Endothelial cell (in vitro differentiated cells): Measurements from ENCODE around the gene UGT1A9. TPM values are rescaled to one million over a fixed set of nuclear protein-coding genes. Genes with fewer than 3 reads are reported as not detected.

Experiments used
- DNase-seq: peaks from one replicate; pipeline ENCODE4 v3.0.0; 2021; ENCODE audit warnings: low spot score
- H3K27ac Mint-ChIP-seq: one replicate; pipeline ENCODE4 v1.8.0; 2021; ENCODE audit warnings: mixed read lengths, inconsistent platforms; ENCODE audit not compliant: unreplicated experiment
- H3K27me3 Mint-ChIP-seq: one replicate; pipeline ENCODE4 v1.8.0; 2021; ENCODE audit warnings: mild to moderate bottlenecking, moderate library complexity, mixed read lengths, inconsistent platforms; ENCODE audit not compliant: unreplicated experiment
- H3K36me3 Mint-ChIP-seq: one replicate; pipeline ENCODE4 v1.8.0; 2021; ENCODE audit warnings: mild to moderate bottlenecking, low read depth, mixed read lengths, inconsistent platforms; ENCODE audit not compliant: unreplicated experiment
- H3K4me1 Mint-ChIP-seq: one replicate; pipeline ENCODE4 v1.8.0; 2021; ENCODE audit warnings: mild to moderate bottlenecking, mixed read lengths, inconsistent platforms; ENCODE audit not compliant: unreplicated experiment
- H3K4me3 Mint-ChIP-seq: one replicate; pipeline ENCODE4 v1.8.0; 2021; ENCODE audit warnings: mild to moderate bottlenecking, mixed read lengths, inconsistent platforms; ENCODE audit not compliant: unreplicated experiment
- H3K9me3 Mint-ChIP-seq: one replicate; pipeline ENCODE4 v1.8.0; 2021; ENCODE audit warnings: mixed read lengths, inconsistent platforms; ENCODE audit not compliant: unreplicated experiment
- total RNA-seq: library from RNA; stranded (reverse); fragmentation: NEBNext Ultra II Directional; extraction: Animal tissue kit (Norgen Biotek cat#: 25700); gene quantifications from one replicate; pipeline ENCODE4 v1.2.1, GENCODE V29; 2021; ENCODE audit not compliant: unreplicated experiment
- TF ChIP-seq, protein P1 (sequence below): fragments of 200-600 bp; sonication (generic); IDR thresholded peaks from one replicate; pipeline ENCODE4 v1.5.0; 2021; ENCODE audit warnings: antibody characterized with exemption; ENCODE audit not compliant: unreplicated experiment

UGT1A9 gene
- total RNA-seq, 1 donor from 2014 or later: not detected

DNA sequence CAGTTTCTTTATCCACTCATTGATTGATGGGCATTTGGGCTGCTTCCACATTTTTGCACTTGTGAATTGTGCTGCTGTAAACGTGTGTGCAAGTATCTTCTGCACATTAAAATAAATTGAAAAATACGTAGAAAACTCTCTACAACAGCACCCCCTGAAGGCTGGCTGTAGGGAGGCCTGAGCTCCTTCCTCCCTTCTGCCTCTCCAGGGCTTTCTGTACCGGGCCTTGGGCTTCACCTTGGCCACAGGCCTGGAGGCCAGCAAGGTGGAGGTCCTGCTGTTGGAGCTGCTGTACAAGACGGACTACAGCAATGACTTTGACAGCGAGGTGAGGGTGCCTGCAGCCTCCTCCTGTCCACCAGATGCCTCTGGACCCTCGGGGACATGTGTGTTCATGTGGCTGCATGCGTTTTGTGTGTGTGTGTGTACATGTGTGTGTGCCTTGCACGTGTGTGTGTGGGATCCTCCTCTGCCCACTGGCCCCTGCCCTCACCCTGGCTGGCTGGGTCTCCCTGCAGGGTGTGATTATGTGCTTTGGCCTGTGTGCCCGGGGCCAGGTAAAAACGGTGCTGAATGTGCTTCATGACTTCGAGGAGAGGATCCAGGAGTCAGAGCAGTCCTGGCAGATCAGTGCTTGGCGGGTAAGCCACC is 135.6 kb downstream of the UGT1A9 start:
- H3K36me3 Mint-ChIP-seq: no peaks in the 10 kb centered on the region
- no peak overlapping the region for H3K27ac Mint-ChIP-seq
- no peak for DNase-seq
- no peaks in the 10 kb centered on the region for H3K9me3 Mint-ChIP-seq
- peaks cover 6% of the 10 kb centered on the region for H3K27me3 Mint-ChIP-seq
- TF ChIP-seq, protein P1, sequence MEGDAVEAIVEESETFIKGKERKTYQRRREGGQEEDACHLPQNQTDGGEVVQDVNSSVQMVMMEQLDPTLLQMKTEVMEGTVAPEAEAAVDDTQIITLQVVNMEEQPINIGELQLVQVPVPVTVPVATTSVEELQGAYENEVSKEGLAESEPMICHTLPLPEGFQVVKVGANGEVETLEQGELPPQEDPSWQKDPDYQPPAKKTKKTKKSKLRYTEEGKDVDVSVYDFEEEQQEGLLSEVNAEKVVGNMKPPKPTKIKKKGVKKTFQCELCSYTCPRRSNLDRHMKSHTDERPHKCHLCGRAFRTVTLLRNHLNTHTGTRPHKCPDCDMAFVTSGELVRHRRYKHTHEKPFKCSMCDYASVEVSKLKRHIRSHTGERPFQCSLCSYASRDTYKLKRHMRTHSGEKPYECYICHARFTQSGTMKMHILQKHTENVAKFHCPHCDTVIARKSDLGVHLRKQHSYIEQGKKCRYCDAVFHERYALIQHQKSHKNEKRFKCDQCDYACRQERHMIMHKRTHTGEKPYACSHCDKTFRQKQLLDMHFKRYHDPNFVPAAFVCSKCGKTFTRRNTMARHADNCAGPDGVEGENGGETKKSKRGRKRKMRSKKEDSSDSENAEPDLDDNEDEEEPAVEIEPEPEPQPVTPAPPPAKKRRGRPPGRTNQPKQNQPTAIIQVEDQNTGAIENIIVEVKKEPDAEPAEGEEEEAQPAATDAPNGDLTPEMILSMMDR: no peak
- no peak overlapping the region for H3K4me3 Mint-ChIP-seq
- H3K4me1 Mint-ChIP-seq: no peaks in the 10 kb centered on the region

DNA sequence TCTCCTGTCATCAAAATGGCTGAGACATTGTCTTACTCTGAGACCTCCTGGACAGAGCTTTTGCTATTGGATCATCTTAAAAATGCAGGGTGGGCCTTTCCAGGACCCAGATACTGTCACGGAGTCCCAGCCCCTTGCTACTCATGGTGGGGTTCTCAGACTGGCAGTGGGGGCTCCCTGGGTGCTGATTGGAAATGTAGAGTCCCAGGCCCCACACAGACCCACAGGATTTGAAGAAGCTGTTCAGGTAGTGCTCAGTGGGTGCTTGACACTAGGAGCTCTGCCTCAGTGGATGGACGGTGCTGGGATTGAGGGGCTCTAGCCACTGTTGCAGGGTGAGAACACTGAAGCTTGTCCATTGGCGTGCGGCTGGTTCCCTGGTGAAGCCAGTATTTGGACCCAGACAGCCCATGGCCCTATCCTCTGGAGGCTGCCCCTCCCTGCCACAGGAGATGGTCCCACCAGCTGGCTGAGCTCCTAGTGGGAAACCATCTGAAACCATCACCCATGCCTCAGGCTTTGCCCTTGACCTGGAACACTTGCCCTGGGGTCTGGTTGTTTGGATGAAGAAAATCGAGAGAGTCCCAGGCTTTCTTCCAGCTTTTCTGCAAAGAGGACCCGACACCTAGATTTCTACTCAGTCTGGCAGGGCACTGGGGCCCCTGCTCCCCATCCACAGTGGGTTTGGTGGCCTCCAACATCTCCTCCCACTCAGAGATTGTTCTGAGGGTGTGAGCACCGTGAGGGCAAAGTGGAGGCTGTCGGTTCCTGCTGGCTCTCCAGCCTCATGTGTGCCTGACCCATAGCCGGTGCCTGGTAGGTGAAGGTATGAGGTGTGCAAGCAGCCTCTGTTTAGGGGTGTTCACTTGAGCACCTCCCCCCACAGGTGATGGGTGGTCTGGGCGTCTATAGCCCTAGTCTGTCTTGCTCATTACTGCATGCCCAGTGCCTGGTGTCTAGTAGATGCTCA is 136.6 kb downstream of the UGT1A9 start:
- Mint-ChIP-seq H3K27ac (no peak overlapping the region), H3K27me3 (peaks cover 3% of the 10 kb centered on the region), H3K9me3 (no peaks in the 10 kb centered on the region), H3K36me3 (no peaks in the 10 kb centered on the region), H3K4me1 (no peaks in the 10 kb centered on the region), H3K4me3 (no peak overlapping the region)
- DNase-seq: no peak
- TF ChIP-seq, protein P1: no peak

DNA sequence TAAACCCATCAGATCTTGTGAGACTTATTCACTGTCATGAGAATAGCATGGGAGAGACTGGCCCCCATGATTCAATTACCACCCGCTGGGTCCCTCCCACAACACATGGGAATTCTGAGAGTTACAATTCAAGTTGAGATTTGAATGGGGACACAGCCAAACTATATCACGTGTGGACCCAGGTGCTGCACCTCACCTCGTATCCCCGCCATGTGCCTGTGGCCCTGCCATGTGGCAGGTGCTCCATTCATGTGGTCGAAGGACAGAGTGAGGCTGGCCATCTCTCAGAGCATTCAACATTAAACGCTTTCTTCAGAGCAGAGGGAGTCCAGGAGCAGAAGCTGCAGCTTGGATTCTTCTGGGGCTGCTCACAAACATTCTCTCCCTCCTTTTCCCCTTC is 138.7 kb downstream of the UGT1A9 start:
- Mint-ChIP-seq H3K36me3 (no peaks in the 10 kb centered on the region), H3K4me3 (no peak overlapping the region), H3K27me3 (no peaks in the 10 kb centered on the region), H3K27ac (no peak overlapping the region), H3K9me3 (no peaks in the 10 kb centered on the region), H3K4me1 (no peaks in the 10 kb centered on the region)
- no peak for DNase-seq
- TF ChIP-seq, protein P1: no peak

DNA sequence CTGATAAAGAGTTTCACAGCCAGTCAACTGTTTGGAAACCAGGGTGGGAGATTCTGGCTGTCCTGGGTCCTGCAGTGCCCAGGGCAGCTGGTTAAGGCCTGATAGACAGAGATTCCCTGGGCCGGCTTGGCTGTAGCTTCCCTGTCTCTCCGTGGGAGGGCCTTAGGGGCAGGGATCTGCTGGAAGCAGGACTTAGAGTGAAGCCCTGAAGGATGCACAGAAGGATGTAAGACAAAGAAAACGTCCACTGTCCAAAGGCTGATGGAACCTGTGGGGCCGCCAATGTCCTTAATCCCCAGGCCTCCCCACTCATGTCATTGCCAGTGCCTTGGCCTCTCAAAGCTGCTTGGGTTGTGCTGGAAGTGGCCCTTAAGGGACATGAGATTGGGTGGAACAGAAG is 139.4 kb downstream of the UGT1A9 start:
- H3K4me3 Mint-ChIP-seq: no peak overlapping the region
- DNase-seq: no peak
- no peaks in the 10 kb centered on the region for H3K4me1 Mint-ChIP-seq
- H3K27ac Mint-ChIP-seq: no peak overlapping the region
- H3K36me3 Mint-ChIP-seq: no peaks in the 10 kb centered on the region
- TF ChIP-seq, protein P1: no peak
- no peaks in the 10 kb centered on the region for H3K9me3 Mint-ChIP-seq
- no peaks in the 10 kb centered on the region for H3K27me3 Mint-ChIP-seq

DNA sequence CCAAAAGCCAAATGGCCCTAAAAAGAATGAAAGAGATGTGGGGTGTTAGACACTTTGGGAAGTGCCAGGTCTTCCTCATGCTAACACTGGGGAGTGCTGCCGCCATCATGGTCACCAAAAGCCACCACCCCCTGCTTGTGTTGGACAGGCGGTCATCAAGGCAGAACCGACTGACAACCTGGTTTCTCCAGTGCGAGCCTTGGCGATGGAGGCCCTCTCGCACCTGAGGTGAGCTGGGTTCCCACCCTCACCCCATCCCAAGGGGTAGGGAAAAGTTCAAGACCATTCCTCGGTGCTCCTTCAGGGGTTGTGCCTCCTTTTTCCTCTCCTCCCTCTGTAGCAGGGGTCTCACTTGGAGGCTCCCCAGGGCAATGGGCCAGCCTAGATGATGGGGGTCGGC is 140.0 kb downstream of the UGT1A9 start:
- no peaks in the 10 kb centered on the region for H3K27me3 Mint-ChIP-seq
- no peaks in the 10 kb centered on the region for H3K9me3 Mint-ChIP-seq
- no peaks in the 10 kb centered on the region for H3K4me1 Mint-ChIP-seq
- H3K27ac Mint-ChIP-seq: no peak overlapping the region
- no peak overlapping the region for H3K4me3 Mint-ChIP-seq
- no peaks in the 10 kb centered on the region for H3K36me3 Mint-ChIP-seq
- DNase-seq: no peak
- TF ChIP-seq, protein P1: no peak
